Activated CD4-positive, CD25-positive, alpha-beta regulatory T cell treated with anti-CD3 and anti-CD28 coated beads, Interleukin-2, amount 50 U/mL, for 16 hours (primary cell): ENCODE measurements around the gene C4orf46.

ENCODE experiments used
- DNase-seq: peaks from one replicate; pipeline ENCODE4 v3.0.0-alpha.2; 2020; ENCODE audit warnings: low read depth, low spot score

The C4orf46 gene

GRCh38 chr4:158652920-158653319, 18.8 kb downstream of the C4orf46 start:
- no peak for DNase-seq

GRCh38 chr4:158649111-158649680, 22.5 kb downstream of the C4orf46 start:
- DNase-seq = no peak

- no peak for DNase-seq
Observed at GRCh38 chr4:158644760-158645159, 26.9 kb downstream of the C4orf46 start.

GRCh38 chr4:158644356-158644755, 27.3 kb downstream of the C4orf46 start:
- no peak for DNase-seq

GRCh38 chr4:158636619-158637018, 35.1 kb downstream of the C4orf46 start:
- no peak for DNase-seq

GRCh38 chr4:158630893-158631292, 40.8 kb downstream of the C4orf46 start:
- DNase-seq = no peak

- no peak for DNase-seq
Observed at GRCh38 chr4:158625544-158625943, 46.1 kb downstream of the C4orf46 start.

- DNase-seq = no peak
Observed at GRCh38 chr4:158624889-158625478, 46.7 kb downstream of the C4orf46 start.

GRCh38 chr4:158622251-158622650, 49.4 kb downstream of the C4orf46 start:
- DNase-seq = no peak

- DNase-seq = no peak
Observed at GRCh38 chr4:158621729-158622128, 50.0 kb downstream of the C4orf46 start.

- DNase-seq = no peak
Observed at GRCh38 chr4:158617956-158618355, 53.7 kb downstream of the C4orf46 start.
